DOHH2 (cell line): ENCODE measurements around the gene ABLIM3.

Experiments
- CTCF ChIP-seq: fragments of 200-600 bp; sonication (generic); IDR thresholded peaks from one replicate; pipeline ENCODE4 v1.5.1; 2014; ENCODE audit warnings: antibody characterized with exemption, mild to moderate bottlenecking, low read depth, low read length; ENCODE audit not compliant: poor library complexity, severe bottlenecking
- EZH2phosphoT487 ChIP-seq: fragments of 200-600 bp; sonication (generic); IDR thresholded peaks from 2 replicates; pipeline ENCODE4 v1.6.1; 2017; ENCODE audit warnings: borderline replicate concordance, mild to moderate bottlenecking, antibody characterized with exemption, low read length, moderate library complexity, mixed read lengths

GRCh38 chr5:149160291-149160787 is 19.0 kb downstream of the ABLIM3 start:
- TF ChIP-seq EZH2phosphoT487 (no peak), CTCF (no peak)
